Upper lobe of left lung (tissue), 4 donors: Measurements from ENCODE around the gene B3GNT9.

Experiments used
- POLR2AphosphoS5 ChIP-seq, 2 donors: sonication (generic); formaldehyde crosslinking; IDR thresholded peaks; one replicate each; pipeline ENCODE4 v1.5.1; 2017; ENCODE audit warnings: antibody characterized with exemption in 2 of 2
- TF ChIP-seq, protein P1 (sequence below), 6 experiments: fragments of 450-650 bp in 4 of 6; fragments of 200-600 bp in 2 of 6; sonication (generic) in 2 of 6; IDR thresholded peaks; one replicate each; pipeline ENCODE4 v1.5.1; 2016 to 2019; ENCODE audit warnings: antibody characterized with exemption in 6 of 6

- no peak for TF ChIP-seq POLR2AphosphoS5 (IDR thresholded peaks at IDR 0.05)
- TF ChIP-seq, protein P1, sequence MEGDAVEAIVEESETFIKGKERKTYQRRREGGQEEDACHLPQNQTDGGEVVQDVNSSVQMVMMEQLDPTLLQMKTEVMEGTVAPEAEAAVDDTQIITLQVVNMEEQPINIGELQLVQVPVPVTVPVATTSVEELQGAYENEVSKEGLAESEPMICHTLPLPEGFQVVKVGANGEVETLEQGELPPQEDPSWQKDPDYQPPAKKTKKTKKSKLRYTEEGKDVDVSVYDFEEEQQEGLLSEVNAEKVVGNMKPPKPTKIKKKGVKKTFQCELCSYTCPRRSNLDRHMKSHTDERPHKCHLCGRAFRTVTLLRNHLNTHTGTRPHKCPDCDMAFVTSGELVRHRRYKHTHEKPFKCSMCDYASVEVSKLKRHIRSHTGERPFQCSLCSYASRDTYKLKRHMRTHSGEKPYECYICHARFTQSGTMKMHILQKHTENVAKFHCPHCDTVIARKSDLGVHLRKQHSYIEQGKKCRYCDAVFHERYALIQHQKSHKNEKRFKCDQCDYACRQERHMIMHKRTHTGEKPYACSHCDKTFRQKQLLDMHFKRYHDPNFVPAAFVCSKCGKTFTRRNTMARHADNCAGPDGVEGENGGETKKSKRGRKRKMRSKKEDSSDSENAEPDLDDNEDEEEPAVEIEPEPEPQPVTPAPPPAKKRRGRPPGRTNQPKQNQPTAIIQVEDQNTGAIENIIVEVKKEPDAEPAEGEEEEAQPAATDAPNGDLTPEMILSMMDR (IDR thresholded peaks at IDR 0.05) = no peak
Measured at GRCh38 chr16:67194260-67194659, 43.5 kb upstream of the B3GNT9 start.
